Stimulated activated CD8-positive, alpha-beta memory T cell treated with anti-CD3 and anti-CD28 coated beads, Interleukin-4, amount 100 ng/mL, for 24 hours (primary cell): ENCODE results near the gene PIP4K2A.

Experiments
- DNase-seq: peaks from one replicate; pipeline ENCODE4 v3.0.0-alpha.2; 2020; ENCODE audit warnings: low read depth

Gene PIP4K2A

DNA sequence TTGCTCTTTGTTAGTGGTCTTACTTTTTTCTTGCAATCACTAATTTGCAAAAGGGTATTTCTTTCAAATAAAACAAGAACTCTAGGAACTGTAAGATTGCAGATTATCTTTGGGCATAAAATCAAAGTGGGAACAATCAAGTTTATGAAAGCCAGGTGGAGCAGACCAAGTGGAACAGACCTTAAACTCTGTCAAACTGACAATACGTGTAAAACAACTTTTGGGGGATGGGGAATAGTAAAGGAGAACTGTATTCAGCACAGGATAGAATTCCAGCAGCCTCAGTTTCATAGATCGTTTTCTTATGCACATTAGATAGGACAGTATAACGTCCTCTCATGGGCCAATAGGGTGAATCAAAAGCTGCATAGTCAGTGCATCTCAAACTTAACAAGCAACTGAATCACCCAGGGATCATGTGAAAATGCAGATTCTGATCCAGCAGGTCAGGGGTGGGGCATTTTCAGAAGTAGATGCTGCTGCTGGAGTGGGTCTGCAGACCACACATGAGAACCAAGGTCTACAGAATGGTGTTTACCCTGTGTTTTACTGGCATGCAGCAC lies 120.7 kb downstream of the PIP4K2A start:
- no peak for DNase-seq

DNA sequence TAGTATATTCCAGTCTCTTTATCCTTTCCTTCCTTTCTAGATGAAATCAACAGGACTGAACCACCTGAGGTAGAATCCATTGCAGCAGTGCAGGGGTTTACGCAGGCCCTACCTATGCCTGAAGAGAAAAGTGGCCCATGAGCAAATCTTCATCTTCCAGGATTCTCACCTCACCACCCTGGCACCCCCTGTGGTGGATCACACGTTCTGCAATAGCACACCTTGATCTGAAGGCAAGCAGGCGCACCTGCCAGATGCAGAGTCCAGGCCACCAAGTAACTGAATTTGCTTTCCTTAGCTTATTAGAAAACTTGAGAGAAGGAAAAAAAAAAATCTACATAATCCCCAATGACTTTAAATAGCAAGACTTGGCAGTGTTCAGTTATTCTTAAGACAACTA lies 121.4 kb downstream of the PIP4K2A start:
- no peak for DNase-seq

DNA sequence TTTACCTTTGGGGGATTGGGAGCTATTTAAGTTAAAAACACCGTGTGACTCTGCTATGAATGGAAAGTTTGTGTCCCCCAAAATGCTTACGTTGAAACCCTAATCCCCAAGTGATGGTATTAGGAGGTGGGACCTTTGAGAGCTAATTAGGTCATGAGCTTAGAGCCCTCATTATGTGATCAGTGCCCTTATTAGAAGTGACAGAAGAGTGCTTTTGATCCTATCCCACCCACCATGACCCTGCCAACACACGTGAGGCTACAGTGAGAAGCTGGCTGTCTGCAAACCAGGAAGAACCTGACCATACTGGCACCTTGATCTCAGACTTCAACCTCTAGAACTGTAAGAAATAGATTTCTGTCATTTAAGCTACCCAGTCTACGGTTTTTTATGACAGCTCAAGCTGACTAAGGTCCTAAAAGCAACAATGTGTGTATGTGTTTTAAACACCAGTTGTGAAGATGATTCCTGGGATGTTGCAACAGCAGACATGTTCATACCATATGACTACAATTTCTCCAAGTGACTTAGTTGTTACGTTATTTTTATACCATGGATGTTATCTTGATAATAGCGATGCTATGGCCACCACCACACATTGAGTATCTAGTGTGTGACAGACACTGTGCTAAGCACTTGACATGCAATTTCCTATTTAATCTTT lies 124.4 kb downstream of the PIP4K2A start:
- no peak for DNase-seq

DNA sequence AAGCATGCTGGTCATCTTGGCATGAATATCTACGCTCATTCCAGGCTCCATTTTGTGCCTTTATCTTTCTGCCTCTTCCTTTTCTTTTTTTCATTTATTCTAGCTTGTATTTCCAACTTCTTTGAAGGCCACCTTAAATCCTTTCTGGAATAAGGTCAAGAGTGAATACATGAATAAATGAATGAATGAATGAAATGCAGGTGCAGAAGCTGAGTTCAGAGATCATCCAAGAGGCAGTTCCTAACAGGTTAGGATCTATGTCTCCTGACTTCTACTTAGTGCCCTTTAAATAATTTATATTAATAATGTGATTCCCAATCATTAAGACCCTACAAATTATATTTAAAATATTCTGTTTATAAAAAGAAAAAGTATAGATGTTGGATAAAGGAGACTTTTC lies 125.9 kb downstream of the PIP4K2A start:
- no peak for DNase-seq

DNA sequence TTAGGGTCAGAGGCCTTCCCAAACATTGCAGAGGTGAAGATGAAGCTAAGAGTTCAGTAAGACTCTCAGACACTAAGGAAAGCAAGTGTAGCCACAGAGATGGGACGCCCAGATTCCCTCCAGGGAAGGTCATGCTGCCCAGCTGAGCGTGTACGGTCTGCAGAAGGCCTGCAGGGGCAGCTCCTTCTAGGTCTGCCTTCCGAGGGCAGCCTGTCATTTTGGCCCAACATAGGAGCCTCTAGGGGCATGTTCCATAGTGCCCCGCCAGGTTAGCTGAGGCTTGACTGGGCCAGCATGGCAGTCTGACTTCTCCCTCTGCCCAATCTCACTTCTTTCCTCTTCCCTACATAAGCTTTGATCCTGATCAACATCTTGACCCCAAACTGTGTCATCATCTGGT lies 130.7 kb downstream of the PIP4K2A start:
- DNase-seq, result no peak

DNA sequence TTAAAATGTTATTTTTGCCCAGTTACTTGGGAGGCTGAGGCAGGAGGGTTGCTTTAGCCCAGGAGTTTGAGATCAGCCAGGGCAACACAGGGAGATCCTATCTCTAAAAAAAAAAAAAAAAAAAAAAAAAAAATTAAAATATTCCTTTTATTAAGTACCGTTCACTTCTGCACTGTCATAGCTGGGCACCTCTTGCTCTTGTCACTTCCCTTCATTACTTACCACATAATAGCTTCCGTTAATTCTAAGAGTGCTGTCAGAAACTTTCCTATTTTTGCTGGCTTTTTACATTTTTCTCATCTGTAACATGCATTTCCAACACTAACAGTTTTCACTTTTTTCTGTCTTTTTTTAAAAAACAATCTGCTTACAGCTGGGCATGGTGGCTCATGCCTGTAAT lies 132.9 kb downstream of the PIP4K2A start:
- DNase-seq, result no peak

DNA sequence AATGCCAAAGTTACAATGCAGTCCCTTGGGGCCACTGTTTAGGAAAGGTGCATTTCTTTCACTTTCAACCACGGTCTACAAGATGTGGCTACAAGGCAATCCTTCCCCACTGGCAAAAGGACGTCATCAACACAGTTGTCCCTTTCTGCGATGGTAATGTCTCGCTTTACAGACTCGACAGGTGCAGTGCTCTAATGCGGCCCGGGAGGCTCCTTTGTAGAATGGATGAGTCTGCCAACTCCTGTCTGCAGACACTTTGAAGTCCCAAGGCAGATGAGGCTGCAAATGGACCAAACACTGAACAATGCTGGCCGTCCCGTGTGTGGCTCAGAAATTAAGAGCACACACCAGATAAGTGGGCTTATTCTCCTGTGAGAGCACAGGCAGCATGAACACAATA lies 133.7 kb downstream of the PIP4K2A start:
- DNase-seq, result no peak

DNA sequence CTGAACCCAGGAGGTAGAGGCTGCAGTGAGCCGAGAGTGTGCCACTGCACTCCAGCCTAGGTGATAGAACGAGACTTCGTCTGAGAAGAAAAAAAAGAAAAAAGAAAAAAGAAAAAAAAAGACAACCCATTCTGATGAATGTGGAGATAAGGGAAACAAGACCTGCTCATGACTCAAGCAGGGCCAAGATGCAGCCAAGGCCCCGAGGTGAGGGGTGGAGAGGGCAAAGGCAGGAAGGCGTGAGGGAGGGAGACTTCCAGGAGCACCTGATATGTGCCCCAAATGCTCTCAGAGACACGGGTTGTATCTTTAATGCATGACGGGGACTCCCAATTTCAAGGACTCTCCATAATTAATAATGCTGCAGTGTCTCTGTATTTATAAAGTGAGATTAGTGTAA lies 134.6 kb downstream of the PIP4K2A start:
- no peak for DNase-seq

DNA sequence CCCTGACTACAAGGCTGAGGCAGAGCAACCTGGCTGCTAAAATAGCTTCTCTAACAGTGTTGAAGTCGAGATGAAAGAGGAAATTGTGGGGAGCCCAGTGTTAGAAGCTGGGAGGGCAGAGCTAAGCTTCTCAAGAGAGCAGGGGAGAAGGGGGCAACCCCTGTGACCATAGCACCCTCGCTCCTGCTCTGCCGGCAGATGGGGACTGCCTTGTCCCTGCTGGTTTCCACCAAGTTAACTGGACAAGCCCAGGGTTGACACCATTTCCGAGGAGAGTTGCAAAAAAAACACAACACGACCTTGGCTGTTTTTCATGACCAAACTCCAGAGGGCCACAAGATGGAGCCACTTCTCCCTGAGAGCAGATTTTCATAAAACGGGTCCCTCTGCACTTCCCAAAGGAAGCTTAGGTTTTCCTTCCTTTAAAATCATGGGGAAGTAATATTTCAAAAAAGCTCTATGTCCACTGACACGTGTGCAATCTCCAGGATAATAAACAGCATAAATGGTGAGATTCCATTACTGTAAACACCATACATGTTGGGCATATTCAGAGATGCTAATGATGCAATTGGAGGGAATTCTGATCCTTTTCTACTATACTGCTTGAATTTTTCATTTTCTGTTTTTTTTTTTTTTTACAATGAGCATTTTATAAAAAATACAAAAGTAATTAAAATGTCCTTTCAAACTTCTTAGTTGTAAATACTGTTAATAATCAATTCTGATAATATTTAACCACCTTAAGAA lies 140.4 kb downstream of the PIP4K2A start:
- peak; percentile 10 for DNase-seq

DNA sequence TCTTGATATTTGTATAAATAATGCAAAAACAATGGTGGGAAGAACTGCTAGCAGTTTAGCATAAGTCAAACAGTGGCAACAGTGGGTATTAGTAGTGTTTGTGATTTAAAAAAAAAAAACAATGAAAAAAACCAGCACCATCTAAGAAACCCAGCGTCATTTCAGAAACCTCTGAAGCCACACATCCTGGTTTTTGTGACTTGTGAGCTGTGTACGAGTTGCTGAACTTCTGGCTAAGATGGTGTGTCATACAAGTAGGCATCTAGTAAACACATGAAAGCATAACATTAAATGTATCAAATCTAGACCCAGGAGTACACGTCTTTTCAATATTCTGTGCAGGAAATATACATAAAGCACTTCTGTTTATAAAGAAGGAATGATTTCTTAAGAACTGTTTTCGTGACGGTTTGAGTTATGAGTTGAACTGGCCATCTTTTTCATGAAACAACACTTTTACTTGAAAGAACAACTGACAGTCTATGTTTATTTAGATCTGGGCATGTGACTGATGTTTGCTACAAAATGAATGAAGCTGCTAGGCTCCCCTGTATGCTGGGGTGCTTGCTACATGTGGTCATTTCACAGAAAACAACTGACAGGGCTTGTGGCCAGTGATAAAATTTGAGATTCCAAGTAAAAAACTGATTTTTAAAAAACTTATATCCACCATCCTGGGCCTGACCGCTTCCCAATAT lies 143.5 kb downstream of the PIP4K2A start:
- no peak for DNase-seq

DNA sequence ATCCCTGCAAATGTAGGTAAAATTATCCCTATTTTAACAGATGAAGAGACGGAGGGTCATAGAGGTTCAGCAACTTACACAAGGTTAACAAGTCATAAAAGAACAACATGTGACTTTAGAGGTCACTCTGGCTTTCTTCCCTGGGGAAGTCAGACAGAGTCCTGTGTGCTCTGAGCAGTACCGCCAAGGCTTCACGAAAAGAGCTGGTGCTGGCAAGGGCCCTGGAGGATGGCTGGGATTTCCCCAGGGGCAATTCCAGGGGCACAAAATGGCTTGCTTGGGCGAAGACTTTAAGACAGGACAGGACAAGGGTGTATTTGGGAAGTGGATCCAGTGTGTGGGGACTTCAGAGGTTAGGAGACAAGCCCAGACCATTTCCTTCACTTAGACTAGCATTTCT lies 144.1 kb downstream of the PIP4K2A start:
- no peak for DNase-seq

DNA sequence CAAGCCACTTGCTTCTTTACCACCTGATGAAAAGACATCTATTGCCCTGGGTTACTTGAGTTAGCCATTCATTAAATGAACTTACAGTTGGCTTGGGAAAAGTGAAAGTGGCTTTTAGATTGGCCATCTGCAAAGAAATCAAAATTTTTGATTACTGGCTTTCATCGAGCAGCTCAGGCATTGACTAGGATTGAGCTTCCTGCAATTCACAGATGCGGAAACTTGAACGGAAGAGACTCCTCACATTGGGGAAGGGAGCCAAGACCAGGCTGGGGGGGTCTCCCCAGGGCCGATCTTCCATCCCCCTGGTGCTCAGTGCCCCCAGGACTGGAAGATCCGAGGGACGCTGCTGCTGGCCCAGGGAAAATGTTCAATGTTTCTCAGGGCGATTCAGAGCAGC lies 145.4 kb downstream of the PIP4K2A start:
- no peak for DNase-seq

DNA sequence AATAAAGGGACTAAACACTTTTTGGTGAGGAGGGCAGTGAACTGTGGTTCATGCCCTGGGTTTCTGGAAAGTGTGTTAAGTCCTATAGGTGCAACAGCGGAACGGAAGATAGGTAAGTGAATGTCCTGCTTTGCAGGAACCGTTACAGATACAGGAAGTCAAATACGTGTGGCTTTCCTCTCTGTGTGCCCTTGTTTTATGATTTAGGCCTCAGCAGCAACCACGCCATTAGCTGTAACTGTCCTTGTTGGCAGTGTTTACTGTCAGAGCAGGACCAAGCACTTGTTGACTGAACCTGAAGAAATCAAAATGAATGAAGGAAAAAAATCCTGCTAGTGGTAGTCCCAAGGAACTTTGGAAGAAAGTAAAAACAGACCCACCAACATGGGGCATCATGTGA lies 150.3 kb downstream of the PIP4K2A start:
- no peak for DNase-seq

DNA sequence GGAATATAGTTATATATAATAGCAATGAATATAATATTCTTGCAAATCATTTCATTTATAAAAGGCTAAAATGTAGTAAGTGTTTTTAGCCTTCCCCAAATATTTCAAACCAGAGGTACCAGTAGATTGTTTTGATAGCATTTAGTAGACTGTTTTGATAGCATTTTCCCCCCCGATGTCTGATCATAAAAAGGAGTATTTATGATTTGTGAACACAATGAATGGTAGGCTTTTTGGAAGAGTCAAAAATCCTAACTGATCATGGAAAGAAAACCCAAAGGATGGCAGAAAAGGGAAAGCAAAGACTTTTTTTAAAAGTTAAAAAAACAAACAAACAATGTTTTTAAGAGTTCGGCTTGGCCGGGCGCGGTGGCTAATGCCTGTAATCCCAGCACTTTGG lies 152.5 kb downstream of the PIP4K2A start:
- DNase-seq, result no peak

DNA sequence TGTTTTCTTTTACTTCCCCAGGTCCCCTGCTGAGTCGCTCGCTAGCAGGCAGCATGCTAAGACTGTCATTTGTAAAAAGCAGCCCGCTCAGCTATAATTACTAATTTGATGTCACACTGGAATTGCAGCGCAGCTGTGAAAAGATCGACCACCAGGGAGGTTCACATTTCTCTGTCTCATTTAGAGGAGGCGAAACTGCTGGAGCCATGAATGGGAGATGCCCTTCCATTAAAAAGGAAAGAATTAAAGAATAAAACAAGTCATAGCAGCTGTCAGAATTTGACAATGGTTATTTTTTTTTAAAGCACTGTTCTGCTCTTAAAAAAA lies 153.5 kb downstream of the PIP4K2A start:
- DNase-seq, result no peak

DNA sequence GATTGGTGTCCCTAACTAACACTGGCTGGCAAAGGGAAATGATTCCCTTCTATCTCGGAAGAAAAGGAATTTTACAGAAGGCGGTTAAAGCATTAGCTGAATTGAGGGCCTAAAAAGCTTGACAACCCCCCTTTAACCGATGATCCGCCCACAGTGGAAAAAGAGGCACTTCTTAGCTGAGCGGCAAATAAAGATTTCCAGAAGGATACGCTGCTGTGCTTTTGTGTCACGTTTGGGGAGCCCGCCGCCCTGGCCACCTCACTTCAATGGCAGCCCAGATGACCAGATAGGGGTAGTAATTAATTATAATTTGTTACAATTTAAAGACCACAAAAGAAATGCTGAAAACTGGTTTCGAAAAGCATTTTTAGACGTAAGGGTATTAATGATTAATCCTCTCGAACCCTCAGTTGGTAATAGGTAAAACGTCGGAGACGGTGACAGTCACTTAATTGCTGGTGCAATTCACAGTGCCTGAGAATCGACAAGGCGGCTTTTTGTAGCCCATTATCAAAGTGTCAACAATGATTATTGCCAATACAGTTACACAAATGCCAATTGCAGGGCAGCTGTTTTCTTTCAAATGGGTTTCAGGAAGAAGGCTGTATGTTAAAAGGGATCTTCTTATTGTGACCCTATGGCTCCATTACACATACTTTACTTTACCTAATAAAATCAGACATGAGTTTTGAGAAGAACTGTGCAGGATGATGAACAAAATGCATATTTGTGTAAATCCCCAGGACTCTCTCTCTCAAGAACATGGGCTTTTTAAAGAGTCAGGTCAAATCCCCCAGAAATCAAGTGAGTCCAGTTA lies 154.1 kb downstream of the PIP4K2A start:
- no peak for DNase-seq

DNA sequence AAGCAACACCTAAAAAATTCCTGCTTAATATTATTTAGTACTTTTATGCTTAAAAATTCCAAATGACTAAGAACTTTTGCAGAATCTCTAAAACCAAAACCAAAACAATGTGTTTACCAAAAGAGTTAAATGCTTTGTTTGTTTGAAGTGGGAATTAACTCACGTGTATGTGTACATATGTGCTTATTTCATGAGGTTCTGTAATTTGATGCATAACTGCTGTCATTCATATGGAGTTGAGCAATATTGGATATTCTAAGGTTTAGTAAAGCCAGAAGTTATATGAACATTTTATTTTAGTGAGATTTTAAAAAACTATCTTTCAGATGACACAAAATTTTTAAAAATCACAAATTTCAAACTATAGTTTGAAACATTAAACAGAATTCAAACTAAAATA lies 157.1 kb downstream of the PIP4K2A start:
- DNase-seq, result no peak

DNA sequence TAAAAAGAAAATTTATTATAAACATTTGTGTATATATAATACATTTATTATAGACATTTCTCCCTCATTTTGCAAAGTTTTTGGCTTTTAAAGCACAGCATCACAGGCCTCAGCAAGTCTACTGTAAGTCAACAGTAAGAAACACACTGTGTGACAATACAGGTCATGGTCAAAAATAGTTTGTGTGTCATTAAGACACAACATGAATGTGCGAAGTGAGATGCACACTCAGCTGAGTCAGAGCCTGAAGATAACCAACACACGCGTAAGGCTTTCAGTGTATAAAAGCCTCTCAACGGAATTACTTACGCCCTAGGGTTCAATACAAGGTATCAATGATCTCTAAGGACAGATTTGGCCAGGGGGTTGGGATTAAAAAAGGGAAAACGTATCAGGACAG lies 157.6 kb downstream of the PIP4K2A start:
- no peak for DNase-seq

DNA sequence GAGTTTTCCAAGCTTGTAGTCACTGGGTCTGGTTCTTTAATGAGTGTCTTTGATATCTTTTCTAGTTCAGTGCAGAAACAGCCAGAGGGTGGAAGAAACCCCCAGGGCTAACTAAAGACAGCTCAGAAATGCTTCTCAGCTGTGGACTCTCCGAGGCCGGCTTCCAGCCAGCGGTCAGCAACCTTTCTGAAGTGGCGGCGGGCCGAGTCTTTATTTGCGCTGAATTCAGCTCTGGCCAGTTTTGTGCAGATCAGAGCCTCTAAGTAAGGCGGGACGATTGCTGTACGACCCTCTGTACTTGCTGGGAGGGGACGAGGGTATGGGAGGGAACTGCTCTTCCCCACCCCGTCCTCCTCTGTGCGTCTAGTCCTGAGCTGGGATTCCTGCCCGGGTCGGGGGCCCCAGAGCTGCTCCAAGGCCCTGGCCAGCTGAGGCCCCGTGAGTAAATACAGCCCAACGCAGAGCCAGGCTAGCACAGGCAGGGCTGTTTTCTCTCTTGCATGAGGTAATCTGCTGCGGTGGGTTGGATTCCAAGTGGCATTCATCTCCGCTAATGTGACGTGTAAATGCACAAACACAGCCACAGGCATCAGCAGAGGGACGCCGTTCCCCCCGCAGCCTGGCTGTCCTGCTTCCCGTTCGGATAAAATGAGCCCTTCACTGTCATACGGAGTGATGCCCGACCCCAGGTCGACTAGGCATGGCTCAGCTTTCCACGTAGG lies 159.8 kb downstream of the PIP4K2A start:
- no peak for DNase-seq

DNA sequence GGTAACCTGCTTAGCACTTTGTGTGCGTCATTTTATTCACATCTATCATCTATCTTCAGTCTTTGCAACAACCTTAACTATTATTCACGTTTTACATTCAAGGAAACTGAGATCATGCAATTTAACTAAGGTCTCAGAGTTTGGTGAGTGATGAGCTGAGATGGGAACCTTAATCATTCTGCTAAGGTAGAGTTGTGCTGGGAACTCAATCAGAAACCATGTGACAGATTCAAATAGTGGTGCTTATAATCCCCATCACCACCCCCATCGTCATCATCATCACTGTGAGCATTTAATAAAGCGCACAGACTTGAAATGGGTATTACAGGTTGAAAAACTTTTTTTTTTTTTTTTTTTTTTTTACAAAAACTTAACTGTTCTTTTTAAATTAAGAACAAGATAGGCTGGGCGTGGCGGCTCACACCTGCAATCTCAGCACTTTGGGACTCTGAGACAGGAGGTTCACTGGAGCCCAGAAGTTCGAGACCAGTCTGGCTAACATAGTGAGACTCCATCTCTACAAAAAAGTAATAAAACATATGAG lies 160.9 kb downstream of the PIP4K2A start:
- no peak for DNase-seq

DNA sequence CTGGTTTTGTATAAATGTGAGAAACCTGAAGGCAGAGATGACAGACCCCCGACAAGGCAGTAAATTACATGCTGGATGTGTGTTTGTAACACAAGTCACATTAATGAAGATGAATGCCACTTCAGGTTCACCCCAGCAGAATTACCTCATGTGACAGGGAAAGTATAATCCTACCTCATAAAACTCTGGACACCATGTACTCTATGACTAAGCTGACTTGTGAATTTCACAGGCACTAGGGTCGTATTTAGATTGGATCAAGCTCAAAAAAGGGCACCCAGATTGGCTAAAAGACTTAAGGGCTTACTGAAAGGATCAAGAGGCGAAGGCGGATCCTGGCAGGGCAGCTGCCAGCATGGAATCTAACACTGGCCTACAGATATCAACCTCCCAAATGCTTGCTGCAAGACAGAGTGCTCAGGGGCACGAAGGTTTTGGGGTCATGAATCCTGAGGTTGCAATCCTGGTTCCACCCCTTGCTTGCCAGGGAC lies 161.4 kb downstream of the PIP4K2A start:
- no peak for DNase-seq
